A549 (cell line): ENCODE results near the gene S100A7. TPM values are rescaled to one million over a fixed set of nuclear protein-coding genes. Genes with fewer than 3 reads are reported as not detected.
A peak's percentile ranks its signal among the peaks of the same experiment; 100 is the strongest.

ENCODE experiments used
- ATAC-seq, 2 experiments: fragments of 200-7000 bp in 1 of 2; fragments of >200 bp in 1 of 2; cut with Nextera tagmentation in 1 of 2; cut with Tn5 transposase in 1 of 2; 3 replicates each; pipeline versions ENCODE4 v1.8.0 to v1.9.1; 2018 to 2020; ENCODE audit warnings: mild to moderate bottlenecking in 1 of 2, moderate library complexity in 1 of 2
- CTCF ChIA-PET: fragments of 300-600 bp; sonication (Branson Sonifier 250); formaldehyde crosslinking; extraction: SDS; loops from one replicate; lab custom pipeline; 2021; ENCODE audit warnings: antibody characterized with exemption, inconsistent platforms; lab: Yijun Ruan, JAX
- POLR2A ChIA-PET: fragments of 350-600 bp; formaldehyde crosslinking; extraction: SDS; loops from one replicate; lab custom pipeline; 2021; ENCODE audit warnings: antibody characterized with exemption, inconsistent platforms; lab: Yijun Ruan, JAX
- DNase-seq, 2 experiments: peaks; one replicate each; pipeline versions ENCODE4 v3.0.0 to v3.0.0-alpha.2; 2011 to 2016; ENCODE audit warnings: low read depth in 1 of 2, low spot score in 1 of 2
- FAIRE-seq: peaks from 2 replicates; lab custom pipeline; 2011; peaks lifted over from hg19 to GRCh38; lab: Jason Lieb, UNC
- H3K27ac ChIP-seq, 2 experiments: fragments of >200 bp; sonication (Bioruptor Twin); formaldehyde crosslinking; 3 replicates each; pipeline ENCODE4 v1.5.1; 2016 to 2017
- H3K4me1 ChIP-seq: fragments of >200 bp; sonication (Bioruptor Twin); formaldehyde crosslinking; 3 replicates; pipeline ENCODE4 v1.6.1; 2016
- H3K4me2 ChIP-seq: fragments of >200 bp; sonication (Bioruptor Twin); formaldehyde crosslinking; 3 replicates; pipeline ENCODE4 v1.6.1; 2016
- H3K4me3 ChIP-seq: fragments of >200 bp; sonication (Bioruptor Twin); formaldehyde crosslinking; 3 replicates; pipeline ENCODE4 v1.5.1; 2016
- H3K9me3 ChIP-seq: fragments of >200 bp; sonication (Bioruptor Twin); formaldehyde crosslinking; 3 replicates; pipeline ENCODE4 v1.6.1; 2016
- EHMT2 ChIP-seq: fragments of 200-600 bp; sonication (generic); IDR thresholded peaks from 2 replicates; pipeline ENCODE4 v1.6.1; 2016; ENCODE audit warnings: antibody characterized with exemption, low read depth, mild to moderate bottlenecking, moderate library complexity
- EP300 ChIP-seq, 2 experiments: fragments of >200 bp; sonication (Bioruptor Twin); formaldehyde crosslinking; IDR thresholded peaks; 2 replicates in 1 of 2; 3 replicates in 1 of 2; pipeline ENCODE4 v1.6.1; 2016 to 2017
- FOSL2 ChIP-seq, 2 experiments: fragments of 450-650 bp in 1 of 2; fragments of >200 bp in 1 of 2; sonication (Bioruptor Twin) in 1 of 2; formaldehyde crosslinking; IDR thresholded peaks; 2 replicates each; pipeline versions ENCODE4 v1.5.0 to v1.6.1; 2016 to 2020; ENCODE audit warnings: mild to moderate bottlenecking in 1 of 2, moderate library complexity in 1 of 2
- JUN ChIP-seq, 2 experiments: fragments of >200 bp; sonication (Bioruptor Twin); formaldehyde crosslinking; IDR thresholded peaks; 2 replicates in 1 of 2; 3 replicates in 1 of 2; pipeline ENCODE4 v1.6.1; 2016 to 2017
- JUNB ChIP-seq: fragments of >200 bp; sonication (Bioruptor Twin); formaldehyde crosslinking; IDR thresholded peaks from 2 replicates; pipeline ENCODE4 v1.6.1; 2016
- MAZ ChIP-seq: fragments of 150-350 bp; IDR thresholded peaks from 2 replicates; pipeline ENCODE4 v1.6.1; 2014; ENCODE audit warnings: antibody characterized with exemption, low read depth, low read length, borderline replicate concordance
- MYC ChIP-seq: IDR thresholded peaks from 2 replicates; pipeline ENCODE4 v1.6.1; 2012; ENCODE audit warnings: mild to moderate bottlenecking, inconsistent platforms, low read length, improper control_type of control experiment, borderline replicate concordance
- NFE2L2 ChIP-seq: fragments of 150-350 bp; conservative IDR thresholded peaks from 2 replicates; pipeline ENCODE4 v1.6.1; 2014; ENCODE audit warnings: low read length
- NPAS2 ChIP-seq: fragments of 250-450 bp; sonication (Bioruptor Pico); IDR thresholded peaks from 2 replicates; pipeline ENCODE4 v1.8.0; 2022; ENCODE audit warnings: mild to moderate bottlenecking, moderate library complexity, borderline replicate concordance
- PBX3 ChIP-seq: IDR thresholded peaks from 2 replicates; pipeline ENCODE4 v1.6.1; 2012
- PHF8 ChIP-seq: fragments of 200-600 bp; sonication (generic); IDR thresholded peaks from 2 replicates; pipeline ENCODE4 v1.6.1; 2016; ENCODE audit warnings: low read depth, mild to moderate bottlenecking, antibody characterized with exemption, moderate library complexity, borderline replicate concordance
- POLR2A ChIP-seq: IDR thresholded peaks from 2 replicates; pipeline ENCODE4 v1.6.1; 2012; ENCODE audit warnings: mild to moderate bottlenecking, low read length
- RARB ChIP-seq: fragments of 250-450 bp; sonication (Bioruptor Pico); IDR thresholded peaks from 2 replicates; pipeline ENCODE4 v1.8.0; 2021; ENCODE audit warnings: mild to moderate bottlenecking, moderate library complexity
- RCOR1 ChIP-seq: fragments of 150-350 bp; IDR thresholded peaks from 2 replicates; pipeline ENCODE4 v1.6.1; 2014; ENCODE audit warnings: antibody characterized with exemption, low read length, low read depth
- RNF2 ChIP-seq: fragments of 200-600 bp; sonication (generic); IDR thresholded peaks from 2 replicates; pipeline ENCODE4 v1.6.1; 2016; ENCODE audit warnings: low read depth, mild to moderate bottlenecking, antibody characterized with exemption, moderate library complexity, borderline replicate concordance
- SMC3 ChIP-seq: fragments of >200 bp; sonication (Bioruptor Twin); formaldehyde crosslinking; IDR thresholded peaks from 3 replicates; pipeline ENCODE4 v1.6.1; 2018; ENCODE audit warnings: inconsistent platforms
- SREBF2 ChIP-seq: fragments of 450-650 bp; IDR thresholded peaks from 2 replicates; pipeline ENCODE4 v1.6.1; 2014; ENCODE audit warnings: mild to moderate bottlenecking, moderate library complexity
- TP53 ChIP-seq: fragments of 250-450 bp; sonication (Bioruptor Pico); IDR thresholded peaks from 2 replicates; pipeline ENCODE4 v1.5.0; 2021; ENCODE audit warnings: mild to moderate bottlenecking, moderate library complexity
- USF2 ChIP-seq: fragments of 450-650 bp; IDR thresholded peaks from 2 replicates; pipeline ENCODE4 v1.6.1; 2014; ENCODE audit warnings: antibody characterized with exemption
- ZC3H11A ChIP-seq: fragments of 450-650 bp; IDR thresholded peaks from 2 replicates; pipeline ENCODE4 v1.6.1; 2014; ENCODE audit warnings: antibody characterized with exemption, mild to moderate bottlenecking
- ZFP36 ChIP-seq: fragments of 450-650 bp; IDR thresholded peaks from 2 replicates; pipeline ENCODE4 v1.6.1; 2014; ENCODE audit warnings: borderline replicate concordance; ENCODE audit not compliant: partially characterized antibody
- ZNF302 ChIP-seq: fragments of 250-450 bp; sonication (Bioruptor Pico); IDR thresholded peaks from 2 replicates; pipeline ENCODE4 v1.9.0; 2021; ENCODE audit warnings: inconsistent platforms, mild to moderate bottlenecking, moderate library complexity
- WGBS: methylation state at CpG from one replicate; pipeline ENCODE4 v1.1.6; 2017; ENCODE audit errors: missing lambda C conversion rate; 5-methylcytosine and 5-hydroxymethylcytosine counted together
- polyA plus RNA-seq, 4 experiments: library from polyadenylated mRNA; depleted of rRNA in 3 of 4; stranded (reverse); fragments of >200 nt; fragmentation: RNase III in 1 of 4; extraction: RNeasy Plus Mini Kit Qiagen cat#74134 plus additional on column Dnase treatment in 1 of 4; gene quantifications; 2 replicates in 3 of 4; 3 replicates in 1 of 4; pipeline ENCODE4 v1.2.3, GENCODE V29; 2011 to 2017
- TF ChIP-seq, protein P1 (sequence below): fragments of 250-450 bp; sonication (Bioruptor Pico); IDR thresholded peaks from 2 replicates; pipeline ENCODE4 v1.5.0; 2020; ENCODE audit warnings: low read depth, mild to moderate bottlenecking, moderate library complexity
- TF ChIP-seq, protein P2 (sequence below): IDR thresholded peaks from 2 replicates; pipeline ENCODE4 v1.6.1; 2012
- TF ChIP-seq, protein P3 (sequence below): IDR thresholded peaks from 2 replicates; pipeline ENCODE4 v1.6.1; 2012; ENCODE audit warnings: low read depth, borderline replicate concordance
- TF ChIP-seq, protein P4 (sequence below): fragments of >200 bp; sonication (Bioruptor Twin); formaldehyde crosslinking; IDR thresholded peaks from 3 replicates; pipeline ENCODE4 v1.6.1; 2016

The S100A7 gene
- polyA plus RNA-seq, 2 of the 4 experiments (the other 2 are of a cell fraction): not detected

DNA sequence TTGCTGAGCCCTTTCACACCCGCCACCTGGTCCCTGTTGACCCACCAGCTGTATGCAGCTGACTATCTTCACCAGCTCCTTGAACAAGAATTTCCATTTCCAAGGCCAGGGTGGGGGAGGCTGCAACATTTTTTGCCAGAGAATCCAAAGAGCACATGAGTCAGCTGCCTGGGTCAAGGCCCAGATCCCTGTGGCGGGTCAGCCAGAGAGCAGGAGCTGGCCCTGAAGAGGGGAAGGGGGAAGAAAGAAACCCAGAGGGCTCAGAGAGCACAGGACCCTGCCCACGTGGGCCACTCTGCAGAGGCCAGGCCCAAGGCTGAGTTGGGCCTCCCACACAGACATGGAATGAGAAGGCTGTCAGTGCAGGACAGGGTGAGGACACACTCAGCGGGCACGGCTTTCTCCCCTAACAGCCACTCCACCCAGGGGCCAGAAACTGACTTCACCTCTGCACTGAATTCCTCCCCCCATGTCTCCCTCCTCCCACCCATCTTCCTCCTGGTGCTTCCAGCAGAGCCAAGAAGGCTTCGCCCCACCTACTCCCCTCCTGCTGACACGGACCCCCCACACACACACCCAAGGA, 46.5 kb upstream of the S100A7 start:
- WGBS: 37% methylated on average over 7 of the region's 7 CpGs
- ATAC-seq: peak; percentile 71 to 75
- Histone ChIP-seq H3K4me1 (peaks cover 36% of the 10 kb centered on the region), H3K9me3 (no peaks in the 10 kb centered on the region), H3K4me3 (no peak overlapping the region), H3K4me2 (peak overlapping the region; percentile 78), H3K27ac (peak overlapping the region; percentile 87)
- FAIRE-seq: no peak
- no peak for TF ChIP-seq SREBF2
- no peak for TF ChIP-seq PHF8
- TF ChIP-seq MAZ: no peak
- no peak for TF ChIP-seq EHMT2
- TF ChIP-seq MYC: no peak
- no peak for TF ChIP-seq RCOR1
- TF ChIP-seq, protein P1, sequence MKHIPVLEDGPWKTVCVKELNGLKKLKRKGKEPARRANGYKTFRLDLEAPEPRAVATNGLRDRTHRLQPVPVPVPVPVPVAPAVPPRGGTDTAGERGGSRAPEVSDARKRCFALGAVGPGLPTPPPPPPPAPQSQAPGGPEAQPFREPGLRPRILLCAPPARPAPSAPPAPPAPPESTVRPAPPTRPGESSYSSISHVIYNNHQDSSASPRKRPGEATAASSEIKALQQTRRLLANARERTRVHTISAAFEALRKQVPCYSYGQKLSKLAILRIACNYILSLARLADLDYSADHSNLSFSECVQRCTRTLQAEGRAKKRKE: 0 out of 2 replicates have a peak, but pooled peaks have one; percentile 31
- TF ChIP-seq, protein P2, sequence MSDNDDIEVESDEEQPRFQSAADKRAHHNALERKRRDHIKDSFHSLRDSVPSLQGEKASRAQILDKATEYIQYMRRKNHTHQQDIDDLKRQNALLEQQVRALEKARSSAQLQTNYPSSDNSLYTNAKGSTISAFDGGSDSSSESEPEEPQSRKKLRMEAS: peak; percentile 63; the same call in 1 of the 2 replicates
- TF ChIP-seq ZC3H11A: no peak
- peak; percentile 37; the same call in 1 of the 2 replicates for TF ChIP-seq JUNB
- TF ChIP-seq, protein P3, sequence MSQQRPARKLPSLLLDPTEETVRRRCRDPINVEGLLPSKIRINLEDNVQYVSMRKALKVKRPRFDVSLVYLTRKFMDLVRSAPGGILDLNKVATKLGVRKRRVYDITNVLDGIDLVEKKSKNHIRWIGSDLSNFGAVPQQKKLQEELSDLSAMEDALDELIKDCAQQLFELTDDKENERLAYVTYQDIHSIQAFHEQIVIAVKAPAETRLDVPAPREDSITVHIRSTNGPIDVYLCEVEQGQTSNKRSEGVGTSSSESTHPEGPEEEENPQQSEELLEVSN: 0 out of 2 replicates have a peak, but pooled peaks have one; percentile 25
- TF ChIP-seq EP300 (IDR thresholded peaks at IDR 0.05): peak in 1 of 2 experiments; percentile 35; a peak in 1 of 5 replicates
- TF ChIP-seq ZFP36: no peak
- no peak for TF ChIP-seq NFE2L2
- TF ChIP-seq SMC3: no peak
- TF ChIP-seq NPAS2 (CRISPR knock-in tag): no peak
- TF ChIP-seq RARB (CRISPR knock-in tag): no peak
- no peak for TF ChIP-seq POLR2A
- no peak for TF ChIP-seq RNF2
- peak; percentile 53; the same call in 1 of the 2 replicates for TF ChIP-seq USF2
- no peak for TF ChIP-seq TP53
- TF ChIP-seq PBX3: peak; percentile 39; the same call in 1 of the 2 replicates
- peak; percentile 36; the same call in 1 of the 2 replicates for TF ChIP-seq FOSL2 (IDR thresholded peaks at IDR 0.05)
- TF ChIP-seq FOSL2 (CRISPR knock-in tag; IDR thresholded peaks at IDR 0.05): peak; percentile 43; the same call in 1 of the 2 replicates
- peak; percentile 29 to 74; a peak in 3 of 5 replicates for TF ChIP-seq JUN (IDR thresholded peaks at IDR 0.05)
- CTCF ChIA-PET: interaction anchor here (1.2 to 24.0 kb wide), 6 partner anchors 9 to 153 kb away, joined by 3 to 731 read pairs (median 134); partner anchors contain the start of genes PGLYRP4, S100A6 and S100A9
- peak; percentile 55 to 69 for DNase-seq
- POLR2A ChIA-PET: interaction anchor here (0.6 to 1.1 kb wide), 5 partner anchors 14 to 127 kb away, joined by 3 read pairs; partner anchors contain the start of genes CHTOP, S100A4 and S100A6

GRCh38 chr1:153506386-153506785, 45.9 kb upstream of the S100A7 start:
- no peak for FAIRE-seq

More at GRCh38 chr1:153506386-153506785, 45.9 kb upstream of the S100A7 start:
- Histone ChIP-seq H3K4me2 (peak overlapping the region; percentile 78), H3K4me3 (no peak overlapping the region), H3K27ac (peak overlapping the region; percentile 87), H3K9me3 (no peaks in the 10 kb centered on the region), H3K4me1 (peaks cover 36% of the 10 kb centered on the region)
- TF ChIP-seq PHF8 (no peak), ZNF302 (CRISPR knock-in tag) (no peak), JUN (IDR thresholded peaks at IDR 0.05) (no peak)
- TF ChIP-seq, protein P4, sequence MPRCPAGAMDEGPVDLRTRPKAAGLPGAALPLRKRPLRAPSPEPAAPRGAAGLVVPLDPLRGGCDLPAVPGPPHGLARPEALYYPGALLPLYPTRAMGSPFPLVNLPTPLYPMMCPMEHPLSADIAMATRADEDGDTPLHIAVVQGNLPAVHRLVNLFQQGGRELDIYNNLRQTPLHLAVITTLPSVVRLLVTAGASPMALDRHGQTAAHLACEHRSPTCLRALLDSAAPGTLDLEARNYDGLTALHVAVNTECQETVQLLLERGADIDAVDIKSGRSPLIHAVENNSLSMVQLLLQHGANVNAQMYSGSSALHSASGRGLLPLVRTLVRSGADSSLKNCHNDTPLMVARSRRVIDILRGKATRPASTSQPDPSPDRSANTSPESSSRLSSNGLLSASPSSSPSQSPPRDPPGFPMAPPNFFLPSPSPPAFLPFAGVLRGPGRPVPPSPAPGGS: no peak
- 86% methylated on average over 5 of the region's 5 CpGs for WGBS
- ATAC-seq: no peak
- ChIA-PET CTCF (interaction anchor here (8.8 to 24.0 kb wide), 4 partner anchors 11 to 152 kb away, joined by 99 to 731 read pairs (median 222); partner anchors contain the start of genes PGLYRP4, S100A6 and S100A9), POLR2A (interaction anchor here (0.6 to 1.1 kb wide), 4 partner anchors 14 to 60 kb away, joined by 3 read pairs; partner anchors contain the start of genes S100A4 and S100A6)
- no peak for DNase-seq
